Fibroblast of the aortic adventitia (primary cell): ENCODE measurements around the gene GJA3. TPM values are rescaled to one million over a fixed set of nuclear protein-coding genes. Genes with fewer than 3 reads are reported as not detected.

ENCODE experiments used
- DNase-seq: peaks from one replicate; pipeline ENCODE4 v3.0.0-alpha.2; 2010; ENCODE audit warnings: low read depth
- H3K4me3 ChIP-seq: 2 replicates; pipeline ENCODE4 v1.5.1; 2011; ENCODE audit warnings: low read depth, mild to moderate bottlenecking, control low read depth, low read length, moderate library complexity
- total RNA-seq: library from RNA; depleted of rRNA; stranded (reverse); fragments of >200 nt; gene quantifications from 2 replicates; pipeline ENCODE4 v1.2.3, GENCODE V29; 2012; ENCODE audit warnings: low replicate concordance
- TF ChIP-seq, protein P1 (sequence below): IDR thresholded peaks from 2 replicates; pipeline ENCODE4 v1.5.1; 2011; ENCODE audit warnings: mild to moderate bottlenecking, low read length, control low read depth, inconsistent platforms; ENCODE audit not compliant: insufficient read depth

GJA3 gene
- total RNA-seq, 1 donor: 0.90 TPM

DNA sequence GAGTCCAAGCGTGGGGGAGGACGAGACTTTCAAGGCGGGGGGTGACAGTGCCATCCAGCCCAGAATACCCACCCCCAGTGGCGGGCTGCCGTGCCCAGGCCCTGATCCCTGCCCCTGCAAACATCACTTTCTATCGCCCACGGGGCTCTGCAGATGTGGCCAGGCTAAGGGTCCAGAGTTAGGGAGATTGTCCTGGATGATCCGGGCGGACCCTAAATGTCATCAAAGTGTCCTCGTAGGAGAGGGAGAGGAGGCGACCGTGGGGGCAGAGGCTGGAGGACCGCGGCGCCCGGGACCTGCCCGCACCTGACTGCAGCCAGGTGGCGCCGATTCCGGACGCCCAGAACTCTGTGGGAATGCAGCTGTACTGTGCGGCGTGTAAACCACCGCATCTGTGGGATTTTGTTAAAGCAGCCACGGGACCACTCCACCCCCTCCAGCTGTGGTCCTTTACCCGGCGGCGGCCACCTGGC is 32.4 kb downstream of the GJA3 start:
- no peak overlapping the region for H3K4me3 ChIP-seq
- DNase-seq: no peak
- TF ChIP-seq, protein P1, sequence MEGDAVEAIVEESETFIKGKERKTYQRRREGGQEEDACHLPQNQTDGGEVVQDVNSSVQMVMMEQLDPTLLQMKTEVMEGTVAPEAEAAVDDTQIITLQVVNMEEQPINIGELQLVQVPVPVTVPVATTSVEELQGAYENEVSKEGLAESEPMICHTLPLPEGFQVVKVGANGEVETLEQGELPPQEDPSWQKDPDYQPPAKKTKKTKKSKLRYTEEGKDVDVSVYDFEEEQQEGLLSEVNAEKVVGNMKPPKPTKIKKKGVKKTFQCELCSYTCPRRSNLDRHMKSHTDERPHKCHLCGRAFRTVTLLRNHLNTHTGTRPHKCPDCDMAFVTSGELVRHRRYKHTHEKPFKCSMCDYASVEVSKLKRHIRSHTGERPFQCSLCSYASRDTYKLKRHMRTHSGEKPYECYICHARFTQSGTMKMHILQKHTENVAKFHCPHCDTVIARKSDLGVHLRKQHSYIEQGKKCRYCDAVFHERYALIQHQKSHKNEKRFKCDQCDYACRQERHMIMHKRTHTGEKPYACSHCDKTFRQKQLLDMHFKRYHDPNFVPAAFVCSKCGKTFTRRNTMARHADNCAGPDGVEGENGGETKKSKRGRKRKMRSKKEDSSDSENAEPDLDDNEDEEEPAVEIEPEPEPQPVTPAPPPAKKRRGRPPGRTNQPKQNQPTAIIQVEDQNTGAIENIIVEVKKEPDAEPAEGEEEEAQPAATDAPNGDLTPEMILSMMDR: no peak

DNA sequence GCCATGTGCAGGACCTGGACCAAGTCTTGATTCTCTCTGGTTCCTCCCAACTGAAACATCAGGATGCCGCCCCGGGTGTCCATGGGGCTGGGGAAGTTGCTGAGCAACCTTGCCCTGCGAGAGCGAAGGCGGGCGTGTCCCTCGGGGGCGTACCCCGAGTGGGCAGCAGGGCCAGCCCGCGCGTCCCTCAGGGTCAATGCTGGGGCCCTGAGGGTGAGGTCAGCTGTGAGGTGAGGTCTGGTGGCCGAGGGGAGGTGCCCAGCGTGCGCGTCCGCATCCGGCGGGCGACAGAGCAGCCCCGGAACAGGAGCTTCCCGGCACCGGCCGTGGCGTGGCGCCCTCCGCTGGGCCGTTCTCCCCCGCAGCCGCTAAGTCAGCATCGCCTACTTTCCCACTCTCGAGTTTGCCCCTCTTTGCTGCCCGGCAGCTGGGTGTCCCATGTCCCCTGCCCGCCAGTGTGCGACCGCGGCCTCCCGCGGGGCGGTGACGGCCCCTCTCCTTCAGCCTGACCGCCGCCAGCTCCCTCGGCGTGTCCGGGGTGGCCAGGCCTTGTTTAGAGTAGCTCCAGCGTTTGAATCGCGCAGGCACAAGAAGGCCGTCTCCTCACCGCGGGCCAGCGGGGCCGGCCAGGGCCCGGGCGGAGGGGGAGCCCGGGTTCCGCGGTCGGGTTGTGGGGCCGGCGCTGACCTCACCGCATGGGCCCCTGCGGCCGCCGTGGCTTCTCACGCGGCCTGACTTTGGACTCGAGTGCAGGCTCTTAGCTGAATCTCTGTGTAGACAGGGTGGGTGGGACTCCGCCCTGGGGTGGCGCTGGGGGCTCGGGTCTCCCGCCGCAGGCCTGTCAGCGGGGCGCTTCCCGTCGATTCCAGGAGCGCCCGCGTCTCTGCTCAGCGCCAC is 33.0 kb downstream of the GJA3 start:
- DNase-seq: peak; percentile 30
- TF ChIP-seq, protein P1: peak; percentile 32
- peak overlapping the region; percentile 41 for H3K4me3 ChIP-seq

DNA sequence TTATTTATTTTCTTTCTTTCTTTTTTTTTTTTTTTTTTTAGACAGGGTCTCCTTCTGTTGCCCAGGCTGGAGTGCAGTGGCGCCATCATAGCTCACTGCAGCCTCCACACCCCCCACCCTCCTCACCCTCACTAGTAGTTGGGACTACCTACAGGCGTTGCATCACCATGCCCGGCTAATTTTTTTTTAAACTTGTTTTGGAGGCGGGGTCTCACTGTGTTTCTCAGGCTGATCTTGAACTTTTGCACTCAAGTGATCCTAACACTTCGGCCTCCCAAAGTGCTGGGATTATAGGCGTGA is 33.6 kb downstream of the GJA3 start:
- DNase-seq: no peak
- TF ChIP-seq, protein P1: no peak
- no peak overlapping the region for H3K4me3 ChIP-seq

GRCh38 chr13:20126541-20127261 is 34.2 kb downstream of the GJA3 start:
- TF ChIP-seq, protein P1: no peak
- H3K4me3 ChIP-seq: no peak overlapping the region
- DNase-seq: no peak

- TF ChIP-seq, protein P1: no peak
- no peak overlapping the region for H3K4me3 ChIP-seq
- no peak for DNase-seq
Measured at GRCh38 chr13:20125783-20126165, 35.1 kb downstream of the GJA3 start.

DNA sequence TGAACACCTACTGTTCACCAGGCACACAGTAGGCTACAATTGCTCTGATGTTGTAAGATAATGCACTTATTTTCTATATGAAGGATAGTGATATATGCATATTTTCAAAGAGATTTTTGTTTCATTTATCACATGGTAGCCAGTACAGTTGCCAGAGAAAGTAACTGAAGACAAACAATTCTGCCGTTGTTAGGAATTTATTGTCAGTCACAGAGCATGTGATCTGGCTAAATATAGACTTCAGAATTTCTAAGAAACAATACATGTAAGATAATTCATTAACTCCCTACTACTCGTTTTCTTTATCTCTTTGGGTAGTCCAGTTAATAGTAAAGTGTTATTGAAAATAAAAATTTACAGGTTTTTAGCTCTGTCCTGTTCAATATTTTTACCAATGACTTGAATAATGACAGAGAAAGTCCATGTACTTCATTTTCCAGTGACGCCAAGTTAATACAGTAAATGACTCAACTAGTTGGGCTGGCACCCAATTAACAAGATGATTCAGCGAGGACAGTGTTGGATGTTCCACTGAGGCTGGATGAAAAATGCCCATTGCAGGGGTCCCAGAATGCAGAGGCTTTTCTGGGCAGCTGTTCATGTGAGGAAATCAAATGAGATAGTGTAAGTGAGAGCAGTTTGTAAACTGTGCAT is 35.6 kb downstream of the GJA3 start:
- DNase-seq: peak; percentile 84
- no peak overlapping the region for H3K4me3 ChIP-seq
- TF ChIP-seq, protein P1: no peak
